H1 (cell line): ENCODE data around the gene SLC7A5.

ENCODE experiments used
- BACH1 ChIP-seq: IDR thresholded peaks from 2 replicates; pipeline ENCODE4 v1.6.1; 2012; ENCODE audit warnings: low read length, improper control_type of control experiment
- CHD2 ChIP-seq: IDR thresholded peaks from 2 replicates; pipeline ENCODE4 v1.6.1; 2012; ENCODE audit warnings: low read length, improper control_type of control experiment
- EP300 ChIP-seq, 2 experiments: IDR thresholded peaks; 1 replicate in 1 of 2; 2 replicates in 1 of 2; pipeline ENCODE4 v1.6.1; 2011 to 2012; ENCODE audit warnings: low read depth in 2 of 2, low read length in 2 of 2, mild to moderate bottlenecking in 2 of 2, borderline replicate concordance in 1 of 2, inconsistent platforms in 1 of 2, moderate library complexity in 1 of 2
- EZH2 ChIP-seq: fragments of 200-600 bp; sonication (generic); IDR thresholded peaks from 2 replicates; pipeline ENCODE4 v1.7.1; 2012; ENCODE audit warnings: low read depth, mild to moderate bottlenecking, moderate library complexity, low read length, inconsistent platforms; ENCODE audit not compliant: severe bottlenecking
- GABPA ChIP-seq: IDR thresholded peaks from 2 replicates; pipeline ENCODE4 v1.6.1; 2011; ENCODE audit warnings: mild to moderate bottlenecking, low read length, moderate library complexity, borderline replicate concordance; ENCODE audit not compliant: insufficient read depth
- JUND ChIP-seq: IDR thresholded peaks from 2 replicates; pipeline ENCODE4 v1.6.1; 2011; ENCODE audit warnings: mild to moderate bottlenecking, improper control_type of control experiment, low read length
- NANOG ChIP-seq: IDR thresholded peaks from 2 replicates; pipeline ENCODE4 v1.6.1; 2011; ENCODE audit warnings: low read length, low read depth, mild to moderate bottlenecking, inconsistent platforms; ENCODE audit not compliant: insufficient read depth, poor library complexity, severe bottlenecking
- POLR2AphosphoS5 ChIP-seq: IDR thresholded peaks from 2 replicates; pipeline ENCODE4 v1.6.1; 2011; ENCODE audit warnings: low read depth, low read length
- TEAD4 ChIP-seq: IDR thresholded peaks from 2 replicates; pipeline ENCODE4 v1.6.1; 2012; ENCODE audit warnings: low read depth, low read length, inconsistent platforms, mixed read lengths
- TF ChIP-seq, protein P1 (sequence below), 3 experiments: IDR thresholded peaks; 1 replicate in 2 of 3; 2 replicates in 1 of 3; pipeline versions ENCODE4 v1.5.1 to v1.6.1; 2011; ENCODE audit warnings: low read length in 3 of 3, mild to moderate bottlenecking in 3 of 3, inconsistent platforms in 2 of 3, low read depth in 1 of 3, moderate library complexity in 1 of 3; ENCODE audit not compliant: insufficient read depth in 1 of 3; ENCODE audit errors: control extremely low read depth in 1 of 3
- TF ChIP-seq, protein P2 (sequence below): IDR thresholded peaks from 2 replicates; pipeline ENCODE4 v1.6.1; 2012; ENCODE audit warnings: inconsistent platforms

DNA sequence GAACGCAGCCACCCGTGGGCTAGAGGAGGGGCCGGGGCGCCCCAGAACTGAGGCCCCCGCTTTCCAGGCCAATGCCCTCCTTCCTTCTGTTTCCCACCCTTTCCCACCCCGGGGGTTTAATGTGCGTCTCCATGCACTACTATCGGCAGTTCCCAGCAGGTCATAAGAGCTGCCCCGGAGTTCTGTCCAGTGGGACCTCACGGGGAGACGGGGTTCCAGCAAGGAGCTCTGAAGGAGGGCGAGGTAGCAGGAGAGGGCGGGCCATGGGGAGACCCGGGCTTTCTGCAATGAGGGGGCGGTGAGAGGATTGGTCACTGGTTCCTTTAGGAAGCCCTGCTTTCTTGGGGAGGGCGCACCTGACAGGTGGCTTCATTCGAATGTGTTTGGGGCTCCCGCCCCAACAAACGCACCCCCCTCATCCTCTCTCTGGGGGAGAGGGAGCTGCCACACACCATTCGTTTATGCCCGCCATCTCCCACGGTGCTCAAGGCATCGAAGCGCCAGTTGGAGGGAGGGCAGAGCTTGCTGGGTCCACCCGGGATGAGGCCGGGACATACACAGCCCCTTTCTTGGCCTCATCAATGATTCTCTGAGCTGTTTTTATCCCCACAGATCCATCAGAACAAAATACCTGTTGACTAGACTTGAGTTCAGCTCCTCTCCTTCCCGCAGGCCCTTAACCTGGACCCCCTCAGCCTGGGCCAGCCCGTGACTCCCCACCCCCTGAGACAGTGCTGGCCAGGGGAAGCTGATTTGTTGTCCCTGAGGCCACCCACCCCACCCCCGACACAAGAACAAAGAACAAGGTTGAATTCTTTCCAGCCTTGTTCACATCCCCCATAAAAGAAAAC is 44.1 kb downstream of the SLC7A5 start:
- TF ChIP-seq, protein P1, sequence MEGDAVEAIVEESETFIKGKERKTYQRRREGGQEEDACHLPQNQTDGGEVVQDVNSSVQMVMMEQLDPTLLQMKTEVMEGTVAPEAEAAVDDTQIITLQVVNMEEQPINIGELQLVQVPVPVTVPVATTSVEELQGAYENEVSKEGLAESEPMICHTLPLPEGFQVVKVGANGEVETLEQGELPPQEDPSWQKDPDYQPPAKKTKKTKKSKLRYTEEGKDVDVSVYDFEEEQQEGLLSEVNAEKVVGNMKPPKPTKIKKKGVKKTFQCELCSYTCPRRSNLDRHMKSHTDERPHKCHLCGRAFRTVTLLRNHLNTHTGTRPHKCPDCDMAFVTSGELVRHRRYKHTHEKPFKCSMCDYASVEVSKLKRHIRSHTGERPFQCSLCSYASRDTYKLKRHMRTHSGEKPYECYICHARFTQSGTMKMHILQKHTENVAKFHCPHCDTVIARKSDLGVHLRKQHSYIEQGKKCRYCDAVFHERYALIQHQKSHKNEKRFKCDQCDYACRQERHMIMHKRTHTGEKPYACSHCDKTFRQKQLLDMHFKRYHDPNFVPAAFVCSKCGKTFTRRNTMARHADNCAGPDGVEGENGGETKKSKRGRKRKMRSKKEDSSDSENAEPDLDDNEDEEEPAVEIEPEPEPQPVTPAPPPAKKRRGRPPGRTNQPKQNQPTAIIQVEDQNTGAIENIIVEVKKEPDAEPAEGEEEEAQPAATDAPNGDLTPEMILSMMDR (IDR thresholded peaks at IDR 0.05; ENCODE audit: control extremely low read depth in 1 of 3, insufficient read depth in 1 of 3, low read depth in 1 of 3, low read length in 3 of 3), result no peak
- TF ChIP-seq, protein P2, sequence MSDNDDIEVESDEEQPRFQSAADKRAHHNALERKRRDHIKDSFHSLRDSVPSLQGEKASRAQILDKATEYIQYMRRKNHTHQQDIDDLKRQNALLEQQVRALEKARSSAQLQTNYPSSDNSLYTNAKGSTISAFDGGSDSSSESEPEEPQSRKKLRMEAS, result no peak
- no peak for TF ChIP-seq POLR2AphosphoS5
- TF ChIP-seq CHD2, result no peak
- TF ChIP-seq BACH1, result no peak
- no peak for TF ChIP-seq EZH2
- TF ChIP-seq GABPA, result no peak
- TF ChIP-seq NANOG, result no peak
- no peak for TF ChIP-seq EP300 (IDR thresholded peaks at IDR 0.05; ENCODE audit: borderline replicate concordance in 1 of 2, low read depth in 2 of 2, low read length in 2 of 2)
- TF ChIP-seq TEAD4, result no peak
- TF ChIP-seq JUND, result no peak
